ENCODE results near the gene EIF3L.

The EIF3L gene

DNA sequence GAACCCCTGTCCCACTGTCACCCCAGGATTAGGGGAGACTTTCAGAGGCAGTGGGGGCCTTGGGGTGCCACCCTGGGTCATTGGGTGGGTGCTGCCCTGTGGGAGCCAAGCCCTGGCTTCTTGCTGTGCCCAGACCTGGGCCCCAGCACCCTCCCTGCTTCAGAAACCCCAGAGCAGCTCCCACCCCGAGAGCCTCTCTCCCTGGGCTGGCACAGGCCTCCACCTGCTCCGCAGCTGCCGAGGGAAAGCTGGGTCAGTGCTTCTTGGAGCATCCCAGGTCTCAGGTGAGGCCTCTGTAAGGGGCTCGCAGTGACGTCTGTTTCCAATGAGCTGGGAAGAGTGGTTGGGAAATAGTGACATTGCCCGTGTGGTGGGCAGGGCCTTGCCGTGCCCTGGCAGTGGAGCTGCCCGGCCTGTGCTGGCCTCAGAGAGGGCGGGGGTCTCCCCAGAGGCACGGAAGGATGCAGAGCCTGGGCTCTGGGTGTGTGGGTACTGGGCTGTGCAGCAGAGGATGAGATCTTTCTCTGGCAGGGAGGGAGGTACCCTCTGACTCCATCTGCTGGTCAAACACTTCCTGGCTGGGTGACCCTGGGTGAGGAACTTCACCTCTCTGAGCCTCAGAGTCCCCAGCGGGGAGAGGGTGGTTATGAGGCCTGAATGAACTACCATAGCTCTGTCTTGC lies 81.2 kb downstream of the EIF3L start:
- peak; percentile 34 to 45 for DNase-seq

DNA sequence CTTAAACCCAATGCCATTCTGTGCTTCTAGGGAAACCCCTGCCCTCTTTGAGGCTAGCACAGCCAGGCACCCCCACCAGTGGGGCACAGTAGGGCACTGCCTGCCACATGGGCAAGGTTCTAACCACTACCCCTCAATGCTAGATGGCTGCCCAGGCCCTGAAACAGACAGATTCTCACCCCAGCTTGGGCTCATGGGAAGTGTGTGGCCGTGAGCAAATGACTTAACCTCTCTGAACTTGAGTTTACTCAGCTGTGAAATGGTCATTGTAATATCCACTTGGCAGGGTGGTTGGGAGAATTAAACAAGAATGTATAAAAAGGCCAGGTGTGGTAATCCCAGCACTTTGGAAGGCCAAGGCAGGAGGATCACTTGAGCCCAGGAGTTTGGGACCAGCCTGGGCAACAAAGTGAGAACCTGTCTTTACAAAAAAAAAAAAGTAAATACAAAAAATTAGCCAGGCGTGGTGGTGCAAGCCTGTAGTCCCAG lies 81.8 kb downstream of the EIF3L start:
- peak; percentile 19 to 22 for DNase-seq

- DNase-seq: no peak
Measured at GRCh38 chr22:37931893-37932389, 82.7 kb downstream of the EIF3L start.

DNA sequence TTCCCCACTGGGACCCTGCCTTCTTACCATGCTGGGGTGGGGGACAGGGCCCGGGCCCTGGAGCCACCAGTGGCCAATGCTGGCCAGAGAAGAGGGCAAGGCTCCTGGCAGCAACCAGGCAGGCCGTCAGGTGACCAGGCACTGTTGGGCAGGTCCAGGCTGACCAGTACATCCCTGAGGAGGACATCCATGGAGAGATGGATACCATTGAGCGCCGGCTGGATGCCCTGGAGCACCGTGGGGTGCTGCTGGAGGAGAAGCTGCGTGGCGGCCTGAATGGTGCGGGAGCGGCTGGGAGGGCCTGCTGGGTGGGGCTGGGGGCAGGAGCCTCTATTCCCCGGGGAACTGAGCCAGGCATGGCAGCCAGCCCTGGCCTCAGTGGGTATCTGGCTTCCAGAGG lies 83.2 kb downstream of the EIF3L start:
- DNase-seq: no peak

- peak in 1 of 2 experiments; percentile 3 for DNase-seq
Measured at GRCh38 chr22:37932821-37933578, 83.8 kb downstream of the EIF3L start.

- DNase-seq: peak; percentile 72 to 78
Measured at GRCh38 chr22:37933711-37934376, 84.6 kb downstream of the EIF3L start.

Data from SHP77 (cell line).